Sigmoid colon (tissue), 4 donors: ENCODE measurements around the gene GRIK5.

Experiments
- POLR2A ChIP-seq, 2 donors: fragments of 450-650 bp; IDR thresholded peaks; one replicate each; pipeline ENCODE4 v1.6.1; 2016; ENCODE audit warnings: antibody characterized with exemption in 2 of 2, mild to moderate bottlenecking in 2 of 2, moderate library complexity in 2 of 2
- POLR2AphosphoS5 ChIP-seq, 4 donors: sonication (generic); formaldehyde crosslinking; IDR thresholded peaks; one replicate each; pipeline ENCODE4 v1.6.1; 2017; ENCODE audit warnings: antibody characterized with exemption in 4 of 4

- TF ChIP-seq POLR2A (IDR thresholded peaks at IDR 0.05) (no peak), POLR2AphosphoS5 (IDR thresholded peaks at IDR 0.05) (no peak)
Observed at GRCh38 chr19:42108527-42109389, 38.8 kb upstream of the GRIK5 start.
